HEK293 (cell line): ENCODE measurements around the gene MERTK.

Source experiments
- CTCF ChIA-PET: fragments of 350-600 bp; formaldehyde crosslinking; extraction: SDS; loops from one replicate; lab custom pipeline; 2021; ENCODE audit warnings: antibody characterized with exemption; lab: Yijun Ruan, JAX
- POLR2A ChIA-PET: fragments of 300-600 bp; formaldehyde crosslinking; extraction: SDS; loops from one replicate; lab custom pipeline; 2020; ENCODE audit warnings: antibody characterized with exemption, inconsistent platforms; lab: Yijun Ruan, JAX
- H3K27ac ChIP-seq: fragments of 200-500 bp; sonication (Bioruptor generic); 2 replicates; pipeline ENCODE4 v1.5.1; 2014; ENCODE audit warnings: low read depth, low read length, control low read depth, inconsistent platforms; ENCODE audit errors: extremely low read depth
- H3K36me3 ChIP-seq, 2 experiments: fragments of 200-500 bp in 1 of 2; sonication (Bioruptor generic) in 1 of 2; 1 replicate in 1 of 2; 2 replicates in 1 of 2; pipeline ENCODE4 v1.5.1; 2014 to 2017; ENCODE audit warnings: inconsistent platforms in 2 of 2, low read length in 2 of 2; ENCODE audit not compliant: control insufficient read depth in 2 of 2, insufficient read depth in 1 of 2
- H3K4me1 ChIP-seq: fragments of 200-500 bp; sonication (Bioruptor generic); 2 replicates; pipeline ENCODE4 v1.5.1; 2014; ENCODE audit warnings: mild to moderate bottlenecking, low read length, inconsistent platforms; ENCODE audit not compliant: control insufficient read depth, insufficient read depth
- H3K4me3 ChIP-seq: 2 replicates; pipeline ENCODE4 v1.5.1; 2011; ENCODE audit warnings: low read depth, mild to moderate bottlenecking, control low read depth, low read length, moderate library complexity
- H3K9me3 ChIP-seq: fragments of 200-500 bp; sonication (Bioruptor generic); 2 replicates; pipeline ENCODE4 v1.5.1; 2014; ENCODE audit warnings: low read depth, low read length, inconsistent platforms; ENCODE audit not compliant: control insufficient read depth, insufficient read depth
- GLI4 ChIP-seq: fragments of 450-650 bp; formaldehyde crosslinking; IDR thresholded peaks from 2 replicates; pipeline ENCODE4 v1.5.1; 2016; ENCODE audit warnings: missing biosample characterization, missing genetic modification characterization
- MZF1 ChIP-seq: fragments of 450-650 bp; formaldehyde crosslinking; IDR thresholded peaks from 2 replicates; pipeline ENCODE4 v1.5.1; 2017; ENCODE audit warnings: missing biosample characterization, missing genetic modification characterization, borderline replicate concordance
- SCRT2 ChIP-seq: fragments of 450-650 bp; formaldehyde crosslinking; IDR thresholded peaks from 2 replicates; pipeline ENCODE4 v1.5.1; 2016; ENCODE audit warnings: missing biosample characterization, missing genetic modification characterization
- YY1 ChIP-seq: fragments of 450-650 bp; formaldehyde crosslinking; IDR thresholded peaks from 2 replicates; pipeline ENCODE4 v1.5.1; 2018; ENCODE audit warnings: missing biosample characterization, missing genetic modification characterization
- YY2 ChIP-seq: fragments of 450-650 bp; formaldehyde crosslinking; IDR thresholded peaks from 2 replicates; pipeline ENCODE4 v1.5.1; 2016; ENCODE audit warnings: missing biosample characterization, missing genetic modification characterization
- ZBTB7A ChIP-seq: fragments of 450-650 bp; formaldehyde crosslinking; IDR thresholded peaks from 2 replicates; pipeline ENCODE4 v1.5.1; 2016; ENCODE audit warnings: low read depth, missing biosample characterization, missing genetic modification characterization
- ZFP41 ChIP-seq: fragments of 450-650 bp; formaldehyde crosslinking; IDR thresholded peaks from 2 replicates; pipeline ENCODE4 v1.5.1; 2016; ENCODE audit warnings: missing biosample characterization, missing genetic modification characterization, borderline replicate concordance
- ZNF214 ChIP-seq: fragments of 450-650 bp; formaldehyde crosslinking; IDR thresholded peaks from 2 replicates; pipeline ENCODE4 v1.5.1; 2017; ENCODE audit warnings: missing biosample characterization, mild to moderate bottlenecking, missing genetic modification characterization, borderline replicate concordance
- ZNF37A ChIP-seq: fragments of 450-650 bp; IDR thresholded peaks from 2 replicates; pipeline ENCODE4 v1.5.1; 2018; ENCODE audit warnings: missing biosample characterization, missing genetic modification characterization
- ZNF548 ChIP-seq: fragments of 450-650 bp; formaldehyde crosslinking; IDR thresholded peaks from 2 replicates; pipeline ENCODE4 v1.5.1; 2016; ENCODE audit warnings: missing biosample characterization, missing genetic modification characterization
- ZNF701 ChIP-seq: fragments of 450-650 bp; formaldehyde crosslinking; IDR thresholded peaks from 2 replicates; pipeline ENCODE4 v1.5.1; 2016; ENCODE audit warnings: missing biosample characterization, missing genetic modification characterization
- ZSCAN30 ChIP-seq: fragments of 450-650 bp; IDR thresholded peaks from 2 replicates; pipeline ENCODE4 v1.5.1; 2018; ENCODE audit warnings: missing biosample characterization, mild to moderate bottlenecking, missing genetic modification characterization, moderate library complexity
- TF ChIP-seq, protein P1 (sequence below): fragments of 450-650 bp; formaldehyde crosslinking; IDR thresholded peaks from 2 replicates; pipeline ENCODE4 v1.5.1; 2017; ENCODE audit warnings: missing biosample characterization, missing genetic modification characterization
- TF ChIP-seq, protein P2 (sequence below): fragments of 450-650 bp; IDR thresholded peaks from 2 replicates; pipeline ENCODE4 v1.5.1; 2018; ENCODE audit warnings: missing biosample characterization, mild to moderate bottlenecking, missing genetic modification characterization
- TF ChIP-seq, protein P3 (sequence below): fragments of 450-650 bp; formaldehyde crosslinking; IDR thresholded peaks from 2 replicates; pipeline ENCODE4 v1.5.1; 2016; ENCODE audit warnings: missing biosample characterization, missing genetic modification characterization
- TF ChIP-seq, protein P4 (sequence below): fragments of 450-650 bp; formaldehyde crosslinking; IDR thresholded peaks from 2 replicates; pipeline ENCODE4 v1.5.1; 2017; ENCODE audit warnings: missing biosample characterization, missing genetic modification characterization
- TF ChIP-seq, protein P5 (sequence below): fragments of 450-650 bp; formaldehyde crosslinking; conservative IDR thresholded peaks from 2 replicates; pipeline ENCODE4 v1.5.1; 2016; ENCODE audit warnings: low read depth, missing biosample characterization, missing genetic modification characterization
- TF ChIP-seq, protein P6 (sequence below): IDR thresholded peaks from 2 replicates; pipeline ENCODE4 v1.6.1; 2011; ENCODE audit warnings: mild to moderate bottlenecking, low read depth, low read length, borderline replicate concordance

Gene MERTK

DNA sequence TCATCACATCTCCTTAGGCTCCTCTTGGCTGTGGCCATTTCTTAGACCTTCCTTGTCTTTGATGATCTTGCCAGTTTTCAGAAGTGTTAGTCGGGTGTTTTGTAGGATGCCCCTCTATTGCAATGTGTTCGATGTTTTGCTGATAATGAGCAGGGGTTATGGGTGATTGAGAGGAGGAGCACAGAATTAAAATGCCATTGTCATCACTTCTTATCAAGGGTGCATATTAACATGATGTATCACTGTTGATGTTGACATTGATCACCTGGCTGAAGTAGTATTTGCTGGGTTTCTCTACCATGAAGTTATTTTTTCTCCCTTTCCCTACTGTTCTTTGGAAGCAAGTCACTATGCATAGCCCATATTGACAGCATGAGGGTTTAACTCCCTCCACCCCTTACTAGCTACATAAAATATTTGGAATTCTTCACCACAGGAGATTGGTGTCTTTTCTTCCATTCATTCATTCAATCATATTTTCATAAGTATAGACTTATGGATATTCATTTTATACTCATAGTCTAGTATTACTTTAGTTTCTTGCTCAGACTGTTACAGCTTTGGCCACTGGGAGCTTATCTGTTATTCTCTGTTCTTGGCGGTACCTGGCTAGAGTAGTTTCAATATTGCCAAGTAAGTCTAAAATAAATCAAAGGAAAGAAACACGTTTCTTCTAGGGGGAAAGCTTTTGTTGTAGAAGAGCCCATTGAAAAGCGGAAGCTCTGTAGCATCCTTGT, 102.2 kb downstream of the MERTK start:
- H3K9me3 ChIP-seq, result no peaks in the 10 kb centered on the region
- H3K4me3 ChIP-seq, result no peak overlapping the region
- H3K27ac ChIP-seq, result no peak overlapping the region
- ChIA-PET CTCF (interaction anchor here (0.6 kb wide), 1 partner anchor 61 kb away, joined by 3 read pairs; no protein-coding TSS in a partner anchor), POLR2A (no interaction called here)
- peaks cover 10 to 43% of the 10 kb centered on the region in 2 experiments for H3K36me3 ChIP-seq
- no peaks in the 10 kb centered on the region for H3K4me1 ChIP-seq
- TF ChIP-seq ZSCAN30 (no peak), GLI4 (tag by site-specific recombination) (no peak), ZNF548 (no peak), YY1 (tag by site-specific recombination) (no peak), ZFP41 (tag by site-specific recombination) (no peak), ZBTB7A (tag by site-specific recombination) (no peak), ZNF214 (tag by site-specific recombination) (no peak), YY2 (tag by site-specific recombination) (no peak), ZNF37A (tag by site-specific recombination) (no peak), ZNF701 (tag by site-specific recombination) (no peak)
- TF ChIP-seq, protein P1, sequence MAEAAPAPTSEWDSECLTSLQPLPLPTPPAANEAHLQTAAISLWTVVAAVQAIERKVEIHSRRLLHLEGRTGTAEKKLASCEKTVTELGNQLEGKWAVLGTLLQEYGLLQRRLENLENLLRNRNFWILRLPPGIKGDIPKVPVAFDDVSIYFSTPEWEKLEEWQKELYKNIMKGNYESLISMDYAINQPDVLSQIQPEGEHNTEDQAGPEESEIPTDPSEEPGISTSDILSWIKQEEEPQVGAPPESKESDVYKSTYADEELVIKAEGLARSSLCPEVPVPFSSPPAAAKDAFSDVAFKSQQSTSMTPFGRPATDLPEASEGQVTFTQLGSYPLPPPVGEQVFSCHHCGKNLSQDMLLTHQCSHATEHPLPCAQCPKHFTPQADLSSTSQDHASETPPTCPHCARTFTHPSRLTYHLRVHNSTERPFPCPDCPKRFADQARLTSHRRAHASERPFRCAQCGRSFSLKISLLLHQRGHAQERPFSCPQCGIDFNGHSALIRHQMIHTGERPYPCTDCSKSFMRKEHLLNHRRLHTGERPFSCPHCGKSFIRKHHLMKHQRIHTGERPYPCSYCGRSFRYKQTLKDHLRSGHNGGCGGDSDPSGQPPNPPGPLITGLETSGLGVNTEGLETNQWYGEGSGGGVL (tag by site-specific recombination), result no peak
- TF ChIP-seq, protein P2, sequence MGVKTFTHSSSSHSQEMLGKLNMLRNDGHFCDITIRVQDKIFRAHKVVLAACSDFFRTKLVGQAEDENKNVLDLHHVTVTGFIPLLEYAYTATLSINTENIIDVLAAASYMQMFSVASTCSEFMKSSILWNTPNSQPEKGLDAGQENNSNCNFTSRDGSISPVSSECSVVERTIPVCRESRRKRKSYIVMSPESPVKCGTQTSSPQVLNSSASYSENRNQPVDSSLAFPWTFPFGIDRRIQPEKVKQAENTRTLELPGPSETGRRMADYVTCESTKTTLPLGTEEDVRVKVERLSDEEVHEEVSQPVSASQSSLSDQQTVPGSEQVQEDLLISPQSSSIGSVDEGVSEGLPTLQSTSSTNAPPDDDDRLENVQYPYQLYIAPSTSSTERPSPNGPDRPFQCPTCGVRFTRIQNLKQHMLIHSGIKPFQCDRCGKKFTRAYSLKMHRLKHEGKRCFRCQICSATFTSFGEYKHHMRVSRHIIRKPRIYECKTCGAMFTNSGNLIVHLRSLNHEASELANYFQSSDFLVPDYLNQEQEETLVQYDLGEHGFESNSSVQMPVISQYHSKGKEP, result no peak
- TF ChIP-seq, protein P3, sequence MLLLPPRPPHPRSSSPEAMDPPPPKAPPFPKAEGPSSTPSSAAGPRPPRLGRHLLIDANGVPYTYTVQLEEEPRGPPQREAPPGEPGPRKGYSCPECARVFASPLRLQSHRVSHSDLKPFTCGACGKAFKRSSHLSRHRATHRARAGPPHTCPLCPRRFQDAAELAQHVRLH (tag by site-specific recombination), result no peak

DNA sequence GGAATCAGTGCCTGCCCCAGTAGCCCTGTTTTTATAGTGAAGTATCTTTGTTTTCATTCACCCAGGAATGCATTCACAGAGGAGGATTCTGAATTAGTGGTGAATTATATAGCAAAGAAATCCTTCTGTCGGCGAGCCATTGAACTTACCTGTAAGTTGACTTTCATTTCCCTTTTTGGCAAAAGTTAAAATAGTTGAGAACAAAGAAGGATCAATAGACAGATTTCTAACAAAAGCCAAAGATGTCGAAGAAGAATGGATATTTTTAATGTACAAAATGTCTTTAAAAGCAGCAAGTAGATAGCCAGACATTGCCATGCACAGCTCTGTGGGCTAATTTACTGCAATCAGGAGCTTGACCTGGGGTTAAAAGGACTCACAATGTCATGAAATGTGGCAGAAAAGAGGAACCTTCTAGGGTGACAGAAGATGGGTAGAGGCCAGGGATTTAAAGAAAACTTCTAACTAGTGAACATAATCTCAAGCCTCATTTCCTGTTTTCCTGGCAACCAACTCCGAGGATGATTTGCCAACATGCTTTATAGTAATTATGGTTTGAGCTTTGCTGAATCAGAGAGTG, 102.8 kb downstream of the MERTK start:
- Histone ChIP-seq H3K4me1 (no peaks in the 10 kb centered on the region), H3K27ac (no peak overlapping the region), H3K4me3 (no peak overlapping the region), H3K36me3 (peaks cover 10 to 39% of the 10 kb centered on the region in 2 experiments), H3K9me3 (no peaks in the 10 kb centered on the region)
- TF ChIP-seq, protein P4, sequence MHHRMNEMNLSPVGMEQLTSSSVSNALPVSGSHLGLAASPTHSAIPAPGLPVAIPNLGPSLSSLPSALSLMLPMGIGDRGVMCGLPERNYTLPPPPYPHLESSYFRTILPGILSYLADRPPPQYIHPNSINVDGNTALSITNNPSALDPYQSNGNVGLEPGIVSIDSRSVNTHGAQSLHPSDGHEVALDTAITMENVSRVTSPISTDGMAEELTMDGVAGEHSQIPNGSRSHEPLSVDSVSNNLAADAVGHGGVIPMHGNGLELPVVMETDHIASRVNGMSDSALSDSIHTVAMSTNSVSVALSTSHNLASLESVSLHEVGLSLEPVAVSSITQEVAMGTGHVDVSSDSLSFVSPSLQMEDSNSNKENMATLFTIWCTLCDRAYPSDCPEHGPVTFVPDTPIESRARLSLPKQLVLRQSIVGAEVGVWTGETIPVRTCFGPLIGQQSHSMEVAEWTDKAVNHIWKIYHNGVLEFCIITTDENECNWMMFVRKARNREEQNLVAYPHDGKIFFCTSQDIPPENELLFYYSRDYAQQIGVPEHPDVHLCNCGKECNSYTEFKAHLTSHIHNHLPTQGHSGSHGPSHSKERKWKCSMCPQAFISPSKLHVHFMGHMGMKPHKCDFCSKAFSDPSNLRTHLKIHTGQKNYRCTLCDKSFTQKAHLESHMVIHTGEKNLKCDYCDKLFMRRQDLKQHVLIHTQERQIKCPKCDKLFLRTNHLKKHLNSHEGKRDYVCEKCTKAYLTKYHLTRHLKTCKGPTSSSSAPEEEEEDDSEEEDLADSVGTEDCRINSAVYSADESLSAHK (tag by site-specific recombination), result no peak
- TF ChIP-seq, protein P5, sequence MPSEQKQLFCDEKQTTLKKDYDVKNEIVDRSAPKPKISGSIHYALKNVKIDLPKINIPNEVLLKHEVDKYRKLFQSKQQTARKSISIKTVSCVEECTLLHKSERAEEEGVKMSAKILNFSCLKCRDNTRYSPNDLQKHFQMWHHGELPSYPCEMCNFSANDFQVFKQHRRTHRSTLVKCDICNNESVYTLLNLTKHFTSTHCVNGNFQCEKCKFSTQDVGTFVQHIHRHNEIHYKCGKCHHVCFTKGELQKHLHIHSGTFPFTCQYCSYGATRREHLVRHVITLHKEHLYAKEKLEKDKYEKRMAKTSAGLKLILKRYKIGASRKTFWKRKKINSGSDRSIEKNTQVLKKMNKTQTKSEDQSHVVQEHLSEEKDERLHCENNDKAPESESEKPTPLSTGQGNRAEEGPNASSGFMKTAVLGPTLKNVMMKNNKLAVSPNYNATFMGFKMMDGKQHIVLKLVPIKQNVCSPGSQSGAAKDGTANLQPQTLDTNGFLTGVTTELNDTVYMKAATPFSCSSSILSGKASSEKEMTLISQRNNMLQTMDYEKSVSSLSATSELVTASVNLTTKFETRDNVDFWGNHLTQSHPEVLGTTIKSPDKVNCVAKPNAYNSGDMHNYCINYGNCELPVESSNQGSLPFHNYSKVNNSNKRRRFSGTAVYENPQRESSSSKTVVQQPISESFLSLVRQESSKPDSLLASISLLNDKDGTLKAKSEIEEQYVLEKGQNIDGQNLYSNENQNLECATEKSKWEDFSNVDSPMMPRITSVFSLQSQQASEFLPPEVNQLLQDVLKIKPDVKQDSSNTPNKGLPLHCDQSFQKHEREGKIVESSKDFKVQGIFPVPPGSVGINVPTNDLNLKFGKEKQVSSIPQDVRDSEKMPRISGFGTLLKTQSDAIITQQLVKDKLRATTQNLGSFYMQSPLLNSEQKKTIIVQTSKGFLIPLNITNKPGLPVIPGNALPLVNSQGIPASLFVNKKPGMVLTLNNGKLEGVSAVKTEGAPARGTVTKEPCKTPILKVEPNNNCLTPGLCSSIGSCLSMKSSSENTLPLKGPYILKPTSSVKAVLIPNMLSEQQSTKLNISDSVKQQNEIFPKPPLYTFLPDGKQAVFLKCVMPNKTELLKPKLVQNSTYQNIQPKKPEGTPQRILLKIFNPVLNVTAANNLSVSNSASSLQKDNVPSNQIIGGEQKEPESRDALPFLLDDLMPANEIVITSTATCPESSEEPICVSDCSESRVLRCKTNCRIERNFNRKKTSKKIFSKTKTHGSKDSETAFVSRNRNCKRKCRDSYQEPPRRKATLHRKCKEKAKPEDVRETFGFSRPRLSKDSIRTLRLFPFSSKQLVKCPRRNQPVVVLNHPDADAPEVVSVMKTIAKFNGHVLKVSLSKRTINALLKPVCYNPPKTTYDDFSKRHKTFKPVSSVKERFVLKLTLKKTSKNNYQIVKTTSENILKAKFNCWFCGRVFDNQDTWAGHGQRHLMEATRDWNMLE (tag by site-specific recombination), result no peak
- TF ChIP-seq MZF1, result no peak
- no peak for TF ChIP-seq SCRT2
- no peak for TF ChIP-seq ZBTB7A (tag by site-specific recombination)
- TF ChIP-seq, protein P6, sequence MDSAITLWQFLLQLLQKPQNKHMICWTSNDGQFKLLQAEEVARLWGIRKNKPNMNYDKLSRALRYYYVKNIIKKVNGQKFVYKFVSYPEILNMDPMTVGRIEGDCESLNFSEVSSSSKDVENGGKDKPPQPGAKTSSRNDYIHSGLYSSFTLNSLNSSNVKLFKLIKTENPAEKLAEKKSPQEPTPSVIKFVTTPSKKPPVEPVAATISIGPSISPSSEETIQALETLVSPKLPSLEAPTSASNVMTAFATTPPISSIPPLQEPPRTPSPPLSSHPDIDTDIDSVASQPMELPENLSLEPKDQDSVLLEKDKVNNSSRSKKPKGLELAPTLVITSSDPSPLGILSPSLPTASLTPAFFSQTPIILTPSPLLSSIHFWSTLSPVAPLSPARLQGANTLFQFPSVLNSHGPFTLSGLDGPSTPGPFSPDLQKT, result no peak
- POLR2A ChIA-PET, result no interaction called here
- CTCF ChIA-PET, result no interaction called here
